Liver (tissue), 9 donors: ENCODE results near the gene KRTAP9-6. TPM values are rescaled to one million over a fixed set of nuclear protein-coding genes. Genes with fewer than 3 reads are reported as not detected.

Experiments
- DNase-seq: peaks from one replicate; pipeline ENCODE4 v3.0.0-alpha.2; 2017; ENCODE audit warnings: low spot score
- H3K27ac ChIP-seq, 2 donors: one replicate each; pipeline ENCODE4 v1.7.0; 2013; ENCODE audit warnings: inconsistent platforms in 2 of 2, low read length in 2 of 2, control low read depth in 1 of 2, low read depth in 1 of 2, mild to moderate bottlenecking in 1 of 2
- H3K27me3 ChIP-seq, 4 donors: one replicate each; pipeline versions ENCODE4 v1.6.1 to v1.7.0; 2013; ENCODE audit warnings: low read length in 3 of 4, inconsistent platforms in 1 of 4, mild to moderate bottlenecking in 1 of 4, moderate library complexity in 1 of 4; ENCODE audit not compliant: control insufficient read depth in 4 of 4, insufficient read depth in 4 of 4
- H3K36me3 ChIP-seq, 4 donors: one replicate each; pipeline versions ENCODE4 v1.6.1 to v1.7.0; 2013; ENCODE audit warnings: low read length in 3 of 4, mild to moderate bottlenecking in 3 of 4, low read depth in 1 of 4, moderate library complexity in 1 of 4; ENCODE audit not compliant: control insufficient read depth in 4 of 4, insufficient read depth in 3 of 4
- H3K4me1 ChIP-seq, 4 donors: one replicate each; pipeline versions ENCODE4 v1.6.1 to v1.7.0; 2013; ENCODE audit warnings: low read length in 3 of 4, mild to moderate bottlenecking in 3 of 4, moderate library complexity in 1 of 4; ENCODE audit not compliant: control insufficient read depth in 4 of 4, insufficient read depth in 4 of 4
- H3K4me3 ChIP-seq, 3 donors: one replicate each; pipeline versions ENCODE4 v1.6.1 to v1.7.0; 2013; ENCODE audit warnings: low read length in 3 of 3, control low read depth in 1 of 3, low read depth in 1 of 3, mild to moderate bottlenecking in 1 of 3
- H3K9ac ChIP-seq, 2 donors: one replicate each; pipeline ENCODE4 v1.7.0; 2013; ENCODE audit warnings: low read length in 2 of 2, mild to moderate bottlenecking in 2 of 2, moderate library complexity in 2 of 2, control low read depth in 1 of 2, low read depth in 1 of 2
- H3K9me3 ChIP-seq, 4 donors: one replicate each; pipeline versions ENCODE4 v1.6.1 to v1.7.0; 2013; ENCODE audit warnings: low read length in 3 of 4; ENCODE audit not compliant: control insufficient read depth in 4 of 4
- ATF3 ChIP-seq: IDR thresholded peaks from 2 replicates; pipeline ENCODE4 v1.6.1; 2016; ENCODE audit warnings: antibody characterized with exemption
- CTCF ChIP-seq: fragments of 150-350 bp; IDR thresholded peaks from 2 replicates; pipeline ENCODE4 v1.5.1; 2017; ENCODE audit warnings: improper control_type of control experiment, low read depth, low read length; ENCODE audit not compliant: missing input control
- EGR1 ChIP-seq, 2 donors: IDR thresholded peaks; 2 replicates each; pipeline ENCODE4 v1.6.1; 2016 to 2018; ENCODE audit warnings: antibody characterized with exemption in 2 of 2, low read depth in 2 of 2
- FOXA1 ChIP-seq: IDR thresholded peaks from 2 replicates; pipeline ENCODE4 v1.6.1; 2016; ENCODE audit warnings: antibody characterized with exemption
- FOXA2 ChIP-seq: IDR thresholded peaks from 2 replicates; pipeline ENCODE4 v1.6.1; 2016; ENCODE audit warnings: antibody characterized with exemption
- GABPA ChIP-seq, 2 donors: IDR thresholded peaks in 1 of 2; conservative IDR thresholded peaks in 1 of 2; 2 replicates each; pipeline ENCODE4 v1.6.1; 2016; ENCODE audit warnings: antibody characterized with exemption in 2 of 2, mild to moderate bottlenecking in 1 of 2, moderate library complexity in 1 of 2
- HNF4A ChIP-seq, 2 donors: conservative IDR thresholded peaks; 2 replicates each; pipeline ENCODE4 v1.6.1; 2016; ENCODE audit warnings: antibody characterized with exemption in 2 of 2, mild to moderate bottlenecking in 2 of 2
- HNF4G ChIP-seq: IDR thresholded peaks from 2 replicates; pipeline ENCODE4 v1.6.1; 2016; ENCODE audit warnings: antibody characterized with exemption
- JUND ChIP-seq, 2 donors: IDR thresholded peaks; 2 replicates each; pipeline ENCODE4 v1.6.1; 2016; ENCODE audit warnings: antibody characterized with exemption in 2 of 2
- MAX ChIP-seq: IDR thresholded peaks from 2 replicates; pipeline ENCODE4 v1.6.1; 2016; ENCODE audit warnings: antibody characterized with exemption
- NR2F2 ChIP-seq: IDR thresholded peaks from 2 replicates; pipeline ENCODE4 v1.6.1; 2016; ENCODE audit warnings: antibody characterized with exemption
- RAD21 ChIP-seq, 2 donors: IDR thresholded peaks; 2 replicates each; pipeline ENCODE4 v1.6.1; 2016; ENCODE audit warnings: antibody characterized with exemption in 2 of 2, mild to moderate bottlenecking in 2 of 2
- REST ChIP-seq: IDR thresholded peaks from 2 replicates; pipeline ENCODE4 v1.6.1; 2016; ENCODE audit warnings: antibody characterized with exemption, mild to moderate bottlenecking
- RXRA ChIP-seq, 2 donors: IDR thresholded peaks; 2 replicates each; pipeline ENCODE4 v1.6.1; 2017 to 2018; ENCODE audit warnings: antibody characterized with exemption in 2 of 2, mild to moderate bottlenecking in 1 of 2
- SP1 ChIP-seq: IDR thresholded peaks from 2 replicates; pipeline ENCODE4 v1.6.1; 2018; ENCODE audit warnings: antibody characterized with exemption, mild to moderate bottlenecking
- TAF1 ChIP-seq: conservative IDR thresholded peaks from 2 replicates; pipeline ENCODE4 v1.6.1; 2016; ENCODE audit warnings: antibody characterized with exemption, mild to moderate bottlenecking
- YY1 ChIP-seq: IDR thresholded peaks from 2 replicates; pipeline ENCODE4 v1.6.1; 2016; ENCODE audit warnings: antibody characterized with exemption, mild to moderate bottlenecking
- ZBTB33 ChIP-seq: IDR thresholded peaks from 2 replicates; pipeline ENCODE4 v1.6.1; 2016; ENCODE audit warnings: antibody characterized with exemption
- WGBS: extraction: QIAGEN DNeasy Blood & Tissue Kit; methylation state at CpG from one replicate; pipeline ENCODE4 v1.1.7; 2013; 5-methylcytosine and 5-hydroxymethylcytosine counted together
- polyA plus RNA-seq, 2 donors: library from polyadenylated mRNA; stranded (reverse) in 1 of 2; unstranded in 1 of 2; fragments of 200-250 nt in 1 of 2; fragments of >200 nt in 1 of 2; fragmentation: Nextera tagmentation in 1 of 2; extraction: Ambion mirVana in 1 of 2; gene quantifications; one replicate each; pipeline versions ENCODE4 v1.2.1 to v1.2.3, GENCODE V29; 2013 to 2015
- total RNA-seq, 2 donors: library from RNA; depleted of rRNA; stranded (reverse); fragments of >200 nt; gene quantifications; one replicate each; pipeline ENCODE4 v1.2.3, GENCODE V29; 2014
- donor health status: healthy.
- donor health status: healthy.
- donor health status: healthy.
- donor health status: healthy.
- donor health status: healthy.

The KRTAP9-6 gene
- total and polyA plus RNA-seq, 4 donors, result not detected

- 60% methylated on average over 1 of the region's 1 CpG for WGBS
- TF ChIP-seq ATF3 (no peak), HNF4A (conservative IDR thresholded peaks at IDR 0.05) (no peak), EGR1 (IDR thresholded peaks at IDR 0.05; ENCODE audit: low read depth in 2 of 2) (no peak), CTCF (no peak), TAF1 (no peak), JUND (IDR thresholded peaks at IDR 0.05) (no peak), ZBTB33 (no peak), FOXA2 (no peak), SP1 (no peak), MAX (no peak), HNF4G (no peak), RXRA (IDR thresholded peaks at IDR 0.05) (no peak), FOXA1 (no peak), YY1 (no peak), GABPA (IDR thresholded peaks at IDR 0.05 in 1 of 2, conservative IDR thresholded peaks at IDR 0.05 in 1 of 2) (no peak), REST (no peak), NR2F2 (no peak), RAD21 (IDR thresholded peaks at IDR 0.05) (no peak)
- no peaks in the 10 kb centered on the region for H3K4me1 ChIP-seq
- H3K9ac ChIP-seq, result no peak overlapping the region
- H3K4me3 ChIP-seq, result no peak overlapping the region
- no peaks in the 10 kb centered on the region for H3K27me3 ChIP-seq
- DNase-seq, result no peak
- H3K36me3 ChIP-seq, result no peaks in the 10 kb centered on the region
- H3K27ac ChIP-seq, result no peak overlapping the region
- no peaks in the 10 kb centered on the region for H3K9me3 ChIP-seq
These were observed 28.8 kb downstream of the KRTAP9-6 start for GRCh38 chr17:41294016-41294415.
